HepG2 (cell line): Measurements from ENCODE around the gene DNAAF1. TPM values are rescaled to one million over a fixed set of nuclear protein-coding genes. Genes with fewer than 3 reads are reported as not detected.

Experiments used
- ARHGAP35 ChIP-seq: sonication (generic); formaldehyde crosslinking; IDR thresholded peaks from 2 replicates; pipeline ENCODE4 v1.9.0; 2022; ENCODE audit warnings: mild to moderate bottlenecking, inconsistent platforms, moderate library complexity, missing genetic modification reagents, borderline replicate concordance
- DNMT1 ChIP-seq: sonication (generic); formaldehyde crosslinking; IDR thresholded peaks from 2 replicates; pipeline ENCODE4 v1.5.1; 2020; ENCODE audit warnings: mild to moderate bottlenecking, missing genetic modification reagents
- GATAD2A ChIP-seq: IDR thresholded peaks from 2 replicates; pipeline ENCODE4 v1.6.1; 2016
- HIVEP1 ChIP-seq: sonication (generic); formaldehyde crosslinking; IDR thresholded peaks from 2 replicates; pipeline ENCODE4 v1.4.0; 2020; ENCODE audit warnings: mild to moderate bottlenecking, missing genetic modification reagents
- KLF11 ChIP-seq: IDR thresholded peaks from 2 replicates; pipeline ENCODE4 v1.6.1; 2016; ENCODE audit warnings: missing compliant biosample characterization
- PRMT3 ChIP-seq: sonication (generic); formaldehyde crosslinking; IDR thresholded peaks from 2 replicates; pipeline ENCODE4 v1.8.1; 2022; ENCODE audit warnings: low read depth, mild to moderate bottlenecking, moderate library complexity, missing genetic modification reagents, borderline replicate concordance
- SRSF9 ChIP-seq: fragments of 200-400 bp; formaldehyde crosslinking; IDR thresholded peaks from 2 replicates; pipeline ENCODE4 v1.6.1; 2018; ENCODE audit warnings: borderline replicate concordance, mild to moderate bottlenecking, low read depth, low read length; ENCODE audit not compliant: insufficient read depth, poor library complexity, severe bottlenecking
- THAP11 ChIP-seq: IDR thresholded peaks from 2 replicates; pipeline ENCODE4 v1.6.1; 2016; ENCODE audit warnings: missing biosample characterization, missing genetic modification reagents
- THYN1 ChIP-seq: sonication (generic); formaldehyde crosslinking; IDR thresholded peaks from 2 replicates; pipeline ENCODE4 v1.8.1; 2023; ENCODE audit warnings: low read depth, mild to moderate bottlenecking, moderate library complexity, missing genetic modification reagents, borderline replicate concordance
- ZFAT ChIP-seq: sonication (generic); formaldehyde crosslinking; conservative IDR thresholded peaks from 2 replicates; pipeline ENCODE4 v1.8.1; 2023; ENCODE audit warnings: missing genetic modification reagents, inconsistent platforms
- ZKSCAN1 ChIP-seq: fragments of 150-350 bp; IDR thresholded peaks from 2 replicates; pipeline ENCODE4 v1.6.1; 2014; ENCODE audit warnings: low read length
- ZNF329 ChIP-seq: sonication (generic); formaldehyde crosslinking; IDR thresholded peaks from 2 replicates; pipeline ENCODE4 v1.9.0; 2021; ENCODE audit warnings: low read depth, mild to moderate bottlenecking, missing genetic modification reagents
- ZNF367 ChIP-seq: sonication (generic); formaldehyde crosslinking; IDR thresholded peaks from 2 replicates; pipeline ENCODE4 v1.4.0; 2020; ENCODE audit warnings: missing genetic modification reagents, borderline replicate concordance
- ZNF589 ChIP-seq: sonication (generic); formaldehyde crosslinking; conservative IDR thresholded peaks from 2 replicates; pipeline ENCODE4 v1.8.0; 2022; ENCODE audit warnings: mild to moderate bottlenecking, moderate library complexity, missing genetic modification reagents
- ZNF616 ChIP-seq: sonication (generic); formaldehyde crosslinking; IDR thresholded peaks from 2 replicates; pipeline ENCODE4 v1.5.0; 2020; ENCODE audit warnings: low read depth, mild to moderate bottlenecking, missing genetic modification reagents
- ZNF816 ChIP-seq: sonication (generic); formaldehyde crosslinking; IDR thresholded peaks from 2 replicates; pipeline ENCODE4 v1.8.0; 2022; ENCODE audit warnings: missing genetic modification reagents, mild to moderate bottlenecking, borderline replicate concordance
- ZNF879 ChIP-seq: sonication (generic); formaldehyde crosslinking; IDR thresholded peaks from 2 replicates; pipeline ENCODE4 v1.8.1; 2023; ENCODE audit warnings: missing genetic modification reagents
- ZZZ3 ChIP-seq: sonication (generic); formaldehyde crosslinking; IDR thresholded peaks from 2 replicates; pipeline ENCODE4 v1.4.0; 2020; ENCODE audit warnings: missing genetic modification reagents, mild to moderate bottlenecking, borderline replicate concordance
- polyA plus RNA-seq, 8 experiments: library from polyadenylated mRNA; depleted of rRNA in 3 of 8; stranded (reverse) in 7 of 8; unstranded in 1 of 8; fragments of >200 nt; fragmentation: Illumina TruSeq in 4 of 8; extraction: Trizol in 4 of 8; gene quantifications; 2 replicates each; pipeline versions ENCODE4 v1.2.1 to v1.2.3, GENCODE V29; 2011 to 2016; ENCODE audit warnings: low read depth in 4 of 8, missing spikeins in 1 of 8, mixed read lengths in 1 of 8; ENCODE audit not compliant: insufficient read depth in 1 of 8
- total RNA-seq, 5 experiments: library from RNA; depleted of rRNA; stranded (reverse); fragments of >200 nt; fragmentation: Illumina TruSeq; extraction: Trizol; gene quantifications; 2 replicates each; pipeline ENCODE4 v1.2.3, GENCODE V29; 2016; ENCODE audit warnings: low read depth in 1 of 5
- TF ChIP-seq, protein P1 (sequence below): IDR thresholded peaks from 2 replicates; pipeline ENCODE4 v1.6.1; 2016
- TF ChIP-seq, protein P2 (sequence below): sonication (generic); formaldehyde crosslinking; IDR thresholded peaks from 2 replicates; pipeline ENCODE4 v1.8.1; 2023; ENCODE audit warnings: mild to moderate bottlenecking, inconsistent platforms, moderate library complexity, missing genetic modification reagents, borderline replicate concordance
- TF ChIP-seq, protein P3 (sequence below): sonication (generic); formaldehyde crosslinking; IDR thresholded peaks from 2 replicates; pipeline ENCODE4 v1.4.0; 2020; ENCODE audit warnings: missing genetic modification reagents
- TF ChIP-seq, protein P4 (sequence below): sonication (generic); formaldehyde crosslinking; IDR thresholded peaks from 2 replicates; pipeline ENCODE4 v1.8.0; 2022; ENCODE audit warnings: mild to moderate bottlenecking, missing genetic modification reagents, moderate library complexity
- TF ChIP-seq, protein P5 (sequence below): IDR thresholded peaks from 2 replicates; pipeline ENCODE4 v1.6.1; 2012; ENCODE audit warnings: low read depth, low read length, improper control_type of control experiment

The DNAAF1 gene
- total and polyA plus RNA-seq, 2 of the 13 experiments (the other 11 are each of a cell fraction or from before 2014, with no cell fraction given): 0.04 TPM; not detected in 1

DNA sequence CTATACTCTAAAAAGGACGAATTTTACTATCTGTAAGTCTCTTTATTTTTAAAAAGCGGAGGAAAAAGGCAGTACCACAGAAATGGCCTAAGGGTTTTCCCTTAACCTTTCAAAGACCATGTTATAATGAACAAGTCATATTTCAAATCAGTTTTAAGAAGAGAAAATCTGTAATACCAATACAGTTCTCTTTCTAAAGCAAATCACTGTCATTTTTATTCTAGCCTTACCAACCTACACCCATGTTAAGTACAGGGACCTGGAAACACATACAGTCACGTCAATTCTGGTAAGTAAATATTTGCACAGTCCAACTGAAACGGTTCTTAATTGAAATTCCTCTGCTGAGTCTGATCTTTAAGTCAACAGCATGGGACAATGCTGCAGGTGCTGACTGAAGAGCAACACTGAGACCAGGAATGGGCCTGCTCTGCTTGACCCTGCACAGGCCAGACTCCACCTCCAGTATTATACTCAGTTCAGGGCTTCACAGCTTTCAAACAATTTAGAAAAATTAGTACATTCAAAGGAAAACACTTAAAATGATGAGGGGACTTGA, 48.6 kb upstream of the DNAAF1 start (continued):
- TF ChIP-seq ZKSCAN1 (no peak), ZNF816 (CRISPR knock-in tag) (no peak), ZFAT (CRISPR knock-in tag) (no peak), THAP11 (CRISPR knock-in tag) (peak; percentile 65), THYN1 (CRISPR knock-in tag) (no peak), PRMT3 (no peak), HIVEP1 (CRISPR knock-in tag) (no peak), ZZZ3 (CRISPR knock-in tag) (no peak), ARHGAP35 (CRISPR knock-in tag) (no peak), ZNF616 (no peak), ZNF329 (CRISPR knock-in tag) (no peak), ZNF367 (no peak), SRSF9 (no peak), KLF11 (CRISPR knock-in tag) (peak; percentile 47; the same call in 1 of the 2 replicates), ZNF879 (CRISPR knock-in tag) (no peak), ZNF589 (CRISPR knock-in tag) (0 out of 2 replicates have a peak, but pooled peaks have one; percentile 26), GATAD2A (peak; percentile 90), DNMT1 (CRISPR knock-in tag) (no peak)
- TF ChIP-seq, protein P1, sequence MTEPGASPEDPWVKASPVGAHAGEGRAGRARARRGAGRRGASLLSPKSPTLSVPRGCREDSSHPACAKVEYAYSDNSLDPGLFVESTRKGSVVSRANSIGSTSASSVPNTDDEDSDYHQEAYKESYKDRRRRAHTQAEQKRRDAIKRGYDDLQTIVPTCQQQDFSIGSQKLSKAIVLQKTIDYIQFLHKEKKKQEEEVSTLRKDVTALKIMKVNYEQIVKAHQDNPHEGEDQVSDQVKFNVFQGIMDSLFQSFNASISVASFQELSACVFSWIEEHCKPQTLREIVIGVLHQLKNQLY (CRISPR knock-in tag): peak; percentile 80
- TF ChIP-seq, protein P2, sequence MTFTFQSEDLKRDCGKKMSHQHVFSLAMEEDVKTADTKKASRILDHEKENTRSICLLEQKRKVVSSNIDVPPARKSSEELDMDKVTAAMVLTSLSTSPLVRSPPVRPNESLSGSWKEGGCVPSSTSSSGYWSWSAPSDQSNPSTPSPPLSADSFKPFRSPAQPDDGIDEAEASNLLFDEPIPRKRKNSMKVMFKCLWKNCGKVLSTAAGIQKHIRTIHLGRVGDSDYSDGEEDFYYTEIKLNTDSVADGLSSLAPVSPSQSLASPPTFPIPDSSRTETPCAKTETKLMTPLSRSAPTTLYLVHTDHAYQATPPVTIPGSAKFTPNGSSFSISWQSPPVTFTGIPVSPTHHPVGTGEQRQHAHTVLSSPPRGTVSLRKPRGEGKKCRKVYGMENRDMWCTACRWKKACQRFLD: no peak
- TF ChIP-seq, protein P3, sequence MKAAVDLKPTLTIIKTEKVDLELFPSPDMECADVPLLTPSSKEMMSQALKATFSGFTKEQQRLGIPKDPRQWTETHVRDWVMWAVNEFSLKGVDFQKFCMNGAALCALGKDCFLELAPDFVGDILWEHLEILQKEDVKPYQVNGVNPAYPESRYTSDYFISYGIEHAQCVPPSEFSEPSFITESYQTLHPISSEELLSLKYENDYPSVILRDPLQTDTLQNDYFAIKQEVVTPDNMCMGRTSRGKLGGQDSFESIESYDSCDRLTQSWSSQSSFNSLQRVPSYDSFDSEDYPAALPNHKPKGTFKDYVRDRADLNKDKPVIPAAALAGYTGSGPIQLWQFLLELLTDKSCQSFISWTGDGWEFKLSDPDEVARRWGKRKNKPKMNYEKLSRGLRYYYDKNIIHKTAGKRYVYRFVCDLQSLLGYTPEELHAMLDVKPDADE (CRISPR knock-in tag): 0 out of 2 replicates have a peak, but pooled peaks have one; percentile 37
- TF ChIP-seq, protein P4, sequence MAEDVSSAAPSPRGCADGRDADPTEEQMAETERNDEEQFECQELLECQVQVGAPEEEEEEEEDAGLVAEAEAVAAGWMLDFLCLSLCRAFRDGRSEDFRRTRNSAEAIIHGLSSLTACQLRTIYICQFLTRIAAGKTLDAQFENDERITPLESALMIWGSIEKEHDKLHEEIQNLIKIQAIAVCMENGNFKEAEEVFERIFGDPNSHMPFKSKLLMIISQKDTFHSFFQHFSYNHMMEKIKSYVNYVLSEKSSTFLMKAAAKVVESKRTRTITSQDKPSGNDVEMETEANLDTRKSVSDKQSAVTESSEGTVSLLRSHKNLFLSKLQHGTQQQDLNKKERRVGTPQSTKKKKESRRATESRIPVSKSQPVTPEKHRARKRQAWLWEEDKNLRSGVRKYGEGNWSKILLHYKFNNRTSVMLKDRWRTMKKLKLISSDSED (CRISPR knock-in tag): no peak
- TF ChIP-seq, protein P5, sequence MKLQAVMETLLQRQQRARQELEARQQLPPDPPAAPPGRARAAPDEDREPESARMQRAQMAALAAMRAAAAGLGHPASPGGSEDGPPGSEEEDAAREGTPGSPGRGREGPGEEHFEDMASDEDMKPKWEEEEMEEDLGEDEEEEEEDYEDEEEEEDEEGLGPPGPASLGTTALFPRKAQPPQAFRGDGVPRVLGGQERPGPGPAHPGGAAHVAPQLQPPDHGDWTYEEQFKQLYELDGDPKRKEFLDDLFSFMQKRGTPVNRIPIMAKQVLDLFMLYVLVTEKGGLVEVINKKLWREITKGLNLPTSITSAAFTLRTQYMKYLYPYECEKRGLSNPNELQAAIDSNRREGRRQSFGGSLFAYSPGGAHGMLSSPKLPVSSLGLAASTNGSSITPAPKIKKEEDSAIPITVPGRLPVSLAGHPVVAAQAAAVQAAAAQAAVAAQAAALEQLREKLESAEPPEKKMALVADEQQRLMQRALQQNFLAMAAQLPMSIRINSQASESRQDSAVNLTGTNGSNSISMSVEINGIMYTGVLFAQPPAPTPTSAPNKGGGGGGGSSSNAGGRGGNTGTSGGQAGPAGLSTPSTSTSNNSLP: peak; percentile 90
